GM21447 (cell line): ENCODE results near the gene EHD4.

ENCODE experiments used
- ATAC-seq: cut with Tn5 transposase; IDR thresholded peaks from one replicate; pipeline ENCODE4 v1.9.1; 2021; ENCODE audit not compliant: unreplicated experiment

EHD4 gene

DNA sequence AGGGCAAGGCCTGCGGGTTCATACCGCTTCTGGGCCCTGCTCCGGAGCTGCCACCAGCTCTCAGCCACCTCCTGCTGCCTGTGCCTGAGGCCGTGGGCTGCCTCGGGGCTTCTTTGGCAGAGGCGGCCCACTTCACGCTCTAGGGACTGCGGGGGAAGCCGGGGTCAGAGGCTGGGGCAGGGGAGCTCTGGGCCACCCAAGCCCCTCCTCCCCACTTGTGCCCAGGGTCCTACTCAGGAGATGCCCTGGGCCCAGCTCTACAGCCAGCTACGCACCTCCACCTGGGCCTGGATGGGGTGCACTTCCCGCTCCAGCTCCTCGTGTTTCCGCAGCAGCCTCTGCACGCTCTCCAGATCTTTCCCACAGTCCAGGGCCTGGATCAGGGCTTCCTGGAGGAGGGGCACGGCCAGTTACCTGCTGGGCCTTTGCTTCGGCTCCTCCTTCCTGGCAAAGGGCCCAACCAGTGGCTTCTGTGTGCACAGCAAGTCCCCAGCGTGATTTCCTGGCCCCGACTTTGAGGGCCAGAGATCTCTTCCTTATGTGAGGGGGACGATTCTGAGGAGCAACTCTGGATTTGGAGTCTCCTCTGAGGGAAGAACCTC is 109.7 kb downstream of the EHD4 start:
- no peak for ATAC-seq

DNA sequence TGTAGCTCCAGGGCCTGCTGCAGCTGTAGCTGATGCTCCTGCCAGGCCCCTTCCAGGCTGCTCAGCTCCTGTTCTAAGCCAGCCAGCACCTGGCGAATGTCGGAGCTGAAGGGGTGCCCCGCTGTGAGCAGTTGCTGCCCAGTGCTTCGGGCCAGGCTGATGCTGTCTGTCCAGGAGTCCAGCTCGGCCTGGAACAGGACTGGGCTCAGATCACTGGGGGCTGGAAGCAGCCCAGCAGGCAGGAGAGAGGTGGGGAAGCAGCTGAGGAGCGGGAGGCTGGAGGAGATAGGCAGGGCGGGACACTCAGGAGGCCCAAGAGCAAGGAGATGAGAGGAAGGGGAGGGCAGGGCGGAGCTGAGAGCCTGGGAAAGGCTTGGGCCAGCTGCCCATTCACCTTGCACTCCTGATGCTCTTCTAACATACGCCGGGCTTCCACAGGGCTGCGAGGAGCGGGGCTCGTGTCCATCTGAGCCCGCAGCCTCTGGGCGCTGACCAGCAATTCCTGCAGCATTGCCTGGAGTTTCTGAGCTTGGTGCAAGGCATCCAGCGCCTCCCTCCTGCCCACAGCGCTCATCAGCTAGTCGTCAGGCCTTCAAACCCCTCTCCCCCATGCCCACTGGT is 110.5 kb downstream of the EHD4 start:
- ATAC-seq, result no peak

DNA sequence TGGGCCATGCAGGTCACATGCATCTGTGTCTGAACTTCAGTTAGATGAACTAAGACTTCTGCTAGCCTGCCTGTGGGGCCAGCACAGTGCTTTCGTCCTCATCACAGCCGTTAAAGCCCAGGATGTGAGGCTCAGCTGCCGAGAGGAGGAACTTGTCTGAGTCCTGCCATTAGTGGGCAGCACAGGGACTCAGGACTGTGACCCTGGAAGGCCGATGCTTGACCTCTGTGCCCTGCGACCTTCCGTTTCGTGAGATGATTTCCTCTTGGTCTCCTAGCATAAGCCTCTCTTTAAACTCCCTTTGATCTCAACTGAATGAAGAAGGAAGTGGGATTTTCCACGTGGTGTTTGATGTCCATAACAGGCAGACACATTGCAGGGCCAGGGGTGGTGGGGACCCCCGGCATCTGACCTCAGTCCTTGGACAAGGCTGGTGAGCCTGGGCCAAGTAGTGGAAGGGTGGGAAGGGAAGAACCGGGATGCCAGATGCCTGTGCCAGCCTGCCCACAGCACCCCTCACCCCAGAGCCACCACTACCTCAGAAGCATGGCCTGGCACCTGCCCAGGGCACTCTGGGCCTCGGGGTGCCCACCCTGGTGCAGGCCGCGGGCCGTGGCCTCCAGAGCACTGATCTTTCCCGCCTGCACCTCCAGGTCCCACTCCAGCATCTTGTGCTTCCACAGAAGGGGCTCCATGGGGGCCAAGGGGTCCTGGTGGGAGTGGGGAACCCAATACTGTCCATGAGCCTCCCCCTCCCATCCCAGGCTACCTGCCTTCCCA is 112.1 kb downstream of the EHD4 start:
- no peak for ATAC-seq

DNA sequence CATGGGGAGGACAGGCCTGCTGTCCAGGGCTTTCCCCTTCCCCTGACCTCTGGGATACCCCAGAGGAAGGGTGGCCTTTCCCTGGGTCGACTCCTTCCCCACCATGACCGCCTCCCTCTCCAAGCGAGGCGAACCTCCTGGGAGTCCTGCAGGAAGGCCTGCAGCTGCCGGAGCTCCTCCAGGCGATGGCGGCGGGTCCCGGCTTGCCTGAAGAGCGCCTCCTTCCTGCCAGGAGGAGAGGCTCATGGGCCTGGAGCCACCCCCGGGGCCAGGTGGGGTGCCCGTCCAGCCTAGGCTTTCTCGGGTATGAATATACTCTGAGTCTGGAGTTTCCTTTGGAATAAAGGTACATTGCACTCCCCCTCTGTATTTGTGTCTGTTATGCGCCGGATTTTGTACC is 113.6 kb downstream of the EHD4 start:
- ATAC-seq, result no peak

DNA sequence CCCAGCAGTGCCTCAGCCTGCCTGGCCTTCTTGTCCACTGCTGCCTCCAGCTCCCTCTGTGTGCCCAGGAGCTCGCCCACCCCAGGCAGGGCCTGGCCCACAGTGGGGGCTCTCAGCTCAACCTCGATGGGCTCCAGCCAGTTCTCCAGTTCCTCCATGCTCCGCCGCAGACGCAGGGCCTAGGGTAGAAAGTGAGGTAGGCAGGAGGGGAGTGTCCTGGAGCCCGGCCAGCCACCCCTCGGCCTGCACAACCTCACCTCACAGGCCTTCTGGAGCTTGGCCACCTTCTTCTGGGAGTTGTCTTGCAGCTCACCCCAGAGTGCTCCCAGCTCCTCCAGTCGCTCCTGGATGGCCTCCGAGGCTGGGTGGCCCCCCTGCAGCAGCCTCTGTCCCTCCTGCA is 115.0 kb downstream of the EHD4 start:
- ATAC-seq, result no peak

DNA sequence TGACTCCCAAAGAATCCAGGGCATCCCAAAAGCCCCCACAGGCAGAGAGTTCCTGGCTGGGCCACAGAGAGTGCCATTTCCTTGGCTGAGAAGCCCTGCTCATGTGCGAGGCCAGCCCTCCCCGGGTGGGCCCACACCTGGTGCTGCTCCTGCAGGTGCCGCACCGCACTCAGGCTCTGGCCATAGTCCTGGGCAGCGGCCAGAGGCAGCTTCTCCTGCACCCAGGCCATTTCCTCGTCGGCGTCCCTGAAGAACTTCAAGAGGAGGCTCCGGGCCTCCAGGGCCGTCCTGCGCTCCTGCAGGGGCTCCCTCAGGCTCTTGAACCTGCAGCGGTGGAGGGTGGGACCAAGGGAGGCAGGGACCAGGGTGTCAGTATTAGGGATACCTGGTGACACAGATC is 115.6 kb downstream of the EHD4 start:
- ATAC-seq, result no peak

DNA sequence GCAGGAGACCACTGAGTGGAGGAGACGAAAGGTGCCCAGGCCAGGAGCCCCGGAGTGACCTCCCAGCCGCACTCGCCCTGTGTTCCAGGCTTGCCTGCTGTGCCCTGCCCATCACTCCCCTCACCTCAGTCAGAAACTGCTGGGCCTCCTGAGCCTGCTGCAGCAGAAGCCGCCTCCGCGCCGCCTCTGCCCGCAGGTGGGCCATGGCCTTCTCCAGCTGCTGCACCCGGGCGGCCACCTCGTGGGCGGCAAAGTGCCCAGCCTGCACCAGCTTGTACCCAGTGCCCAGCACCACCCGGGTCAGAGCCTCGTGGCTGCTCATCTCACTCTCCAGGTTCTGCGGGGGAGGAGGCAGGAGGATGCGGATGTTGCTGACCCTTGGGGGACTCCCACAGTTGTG is 116.1 kb downstream of the EHD4 start:
- ATAC-seq, result no peak

DNA sequence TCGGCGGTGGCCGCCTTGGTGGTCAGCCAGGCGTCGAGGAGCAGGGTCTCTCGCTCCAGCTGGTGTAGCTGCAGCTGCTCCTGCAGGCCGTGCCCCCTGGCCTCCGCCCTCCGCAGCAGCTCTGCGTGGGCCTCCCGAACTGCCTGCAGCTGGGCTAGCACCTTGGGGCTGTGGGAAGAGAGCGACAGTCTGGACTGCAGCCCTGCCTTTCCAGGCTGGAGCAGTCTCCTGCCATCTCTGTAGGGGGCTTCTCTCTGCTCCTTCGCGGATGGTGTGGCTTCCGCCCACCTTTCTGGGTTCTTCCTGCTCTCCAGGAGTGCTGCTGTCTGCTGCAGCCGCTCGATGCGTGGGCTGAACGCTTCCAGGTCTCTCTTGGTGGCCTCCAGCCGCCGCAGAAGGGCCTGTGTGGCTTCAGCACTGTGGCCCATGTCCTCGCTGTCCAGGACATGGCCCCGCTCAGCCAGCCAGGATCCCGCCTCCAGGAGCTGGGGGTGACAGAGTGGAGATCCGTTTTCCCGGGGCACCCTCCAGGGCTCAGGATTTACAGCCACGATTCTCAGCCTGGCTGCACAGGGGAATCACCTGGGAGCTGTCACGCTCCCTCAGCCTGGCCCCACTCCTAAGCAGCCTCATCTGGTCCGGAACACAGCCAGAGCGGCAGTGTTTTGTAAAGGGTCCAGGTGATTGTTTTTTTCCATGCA is 116.9 kb downstream of the EHD4 start:
- ATAC-seq, result no peak

DNA sequence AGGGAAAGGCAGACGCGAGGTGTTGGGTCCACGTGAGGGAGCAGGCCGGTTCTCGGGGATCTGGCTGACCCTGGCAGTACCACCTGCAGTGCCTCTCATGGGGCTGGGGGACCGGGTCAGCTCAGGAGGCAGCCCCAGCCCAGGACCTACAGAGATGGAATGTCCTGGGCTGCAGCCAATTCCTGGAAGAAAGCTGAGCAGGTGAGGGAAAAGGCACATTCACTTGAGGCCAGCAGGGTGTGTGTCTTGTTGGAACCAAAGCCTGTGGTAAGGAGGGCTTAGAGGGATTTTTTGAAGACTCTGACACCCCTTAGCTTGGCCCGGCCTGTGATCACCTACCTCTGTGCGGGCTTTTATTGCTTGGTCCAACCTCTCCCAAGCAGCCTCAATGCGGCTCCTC is 117.9 kb downstream of the EHD4 start:
- ATAC-seq, result no peak

DNA sequence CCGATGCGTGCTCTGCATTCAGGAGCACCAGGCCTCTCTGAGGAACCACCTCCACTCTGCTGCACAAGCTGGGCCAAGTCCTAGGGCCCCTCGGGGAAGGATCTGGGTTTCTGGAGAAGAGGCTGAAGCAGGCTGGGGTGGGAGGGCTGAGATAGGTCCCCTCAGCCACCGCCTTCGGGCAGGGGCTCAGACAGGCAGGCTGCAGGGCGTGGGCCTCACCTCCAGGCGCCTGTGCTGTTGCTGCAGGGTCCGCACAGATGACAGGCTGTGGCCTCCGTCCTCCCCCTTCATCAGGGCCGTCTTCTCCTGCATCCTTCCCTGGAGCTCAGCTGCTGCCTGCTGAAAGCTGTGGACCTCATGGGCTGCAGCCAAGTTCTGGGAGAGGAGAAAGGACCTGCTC is 118.5 kb downstream of the EHD4 start:
- no peak for ATAC-seq

DNA sequence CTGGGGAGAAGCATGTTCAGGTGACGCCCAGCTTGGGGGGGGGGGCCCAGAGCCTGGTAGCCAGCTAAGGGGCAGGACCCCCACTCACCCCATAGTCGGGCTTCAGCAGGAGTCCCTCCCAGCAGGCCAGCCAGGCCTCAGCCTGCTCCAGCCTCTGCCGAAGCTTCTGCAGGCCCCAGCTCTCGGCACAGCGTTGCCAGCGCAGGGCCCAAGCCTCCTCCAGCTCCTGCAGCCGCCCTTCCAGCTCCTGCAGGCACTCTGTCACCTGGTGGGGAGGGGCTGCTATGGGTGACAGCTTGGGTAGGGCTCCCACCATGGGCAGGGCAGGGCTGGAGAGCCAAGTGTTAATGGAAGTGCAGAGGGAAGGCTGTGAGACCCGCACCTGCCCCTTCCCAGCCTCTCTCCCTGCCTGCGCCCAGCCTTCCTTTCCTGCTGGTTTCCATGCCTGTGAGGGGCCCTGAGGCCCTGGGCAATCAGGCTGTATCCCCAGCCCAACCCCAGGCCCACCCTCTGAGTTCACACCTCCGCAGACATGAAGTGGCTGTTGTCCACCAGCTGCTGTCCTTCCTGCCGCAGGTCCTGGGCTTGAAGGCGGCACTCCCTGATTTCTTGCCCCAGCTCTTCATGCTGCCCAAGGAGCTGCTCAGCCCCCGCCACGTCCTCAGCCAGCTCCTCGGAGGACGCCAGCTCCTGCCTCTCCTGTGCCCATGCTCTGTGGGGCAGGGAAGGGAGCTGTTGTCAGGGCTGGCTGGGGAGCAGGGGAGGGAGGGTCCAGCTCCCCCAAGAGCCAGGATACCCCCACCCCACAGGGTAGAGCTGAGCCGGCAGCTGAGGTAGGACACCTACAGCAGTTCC is 119.4 kb downstream of the EHD4 start:
- no peak for ATAC-seq

DNA sequence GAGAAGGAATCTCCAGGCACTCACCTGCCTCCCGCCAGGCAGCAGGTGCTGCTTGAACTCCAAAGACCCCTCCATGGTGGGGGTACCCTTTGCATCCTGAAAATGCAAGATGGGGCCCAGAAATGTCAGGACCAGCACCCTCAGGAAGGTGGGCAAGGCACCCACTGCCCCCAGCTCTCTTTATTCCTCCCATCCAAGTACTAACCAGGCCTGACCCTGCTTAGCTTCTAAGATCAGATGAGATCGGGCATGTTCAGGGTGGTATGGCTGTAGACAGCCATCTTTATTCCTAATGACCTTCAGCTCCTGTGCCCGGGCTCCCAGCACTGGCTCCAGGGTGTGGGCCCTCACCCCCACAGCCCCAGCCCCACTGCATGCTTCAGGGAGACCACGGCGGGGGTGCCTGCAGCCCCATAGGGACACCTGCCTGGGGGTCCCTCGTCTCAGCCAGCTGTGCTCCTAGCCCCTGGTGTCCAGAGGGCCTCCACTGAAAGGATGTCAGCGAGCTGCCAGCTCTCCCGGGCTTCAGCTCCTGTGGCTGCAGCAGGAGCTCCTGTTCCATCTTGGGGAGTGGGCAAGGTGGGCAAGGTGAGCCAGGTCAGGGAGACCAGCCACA is 120.5 kb downstream of the EHD4 start:
- no peak for ATAC-seq

DNA sequence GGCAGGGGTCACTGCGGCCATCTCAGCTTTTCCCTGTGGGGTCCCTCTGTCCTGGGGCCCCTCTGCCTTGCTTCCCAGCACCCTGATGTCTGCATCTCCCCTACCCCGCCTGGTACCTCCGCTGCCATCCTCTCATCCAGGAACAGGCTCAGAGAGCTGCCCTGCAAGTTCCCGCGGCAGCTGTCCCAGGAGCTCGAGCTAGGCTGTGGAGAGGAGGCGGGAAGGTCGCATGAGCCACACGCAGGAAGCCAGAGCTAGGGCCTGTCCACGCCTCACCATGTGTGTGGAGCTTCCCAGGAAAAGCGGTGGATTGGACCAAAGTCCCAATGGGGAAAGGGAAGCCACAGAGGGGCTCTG is 121.2 kb downstream of the EHD4 start:
- no peak for ATAC-seq

DNA sequence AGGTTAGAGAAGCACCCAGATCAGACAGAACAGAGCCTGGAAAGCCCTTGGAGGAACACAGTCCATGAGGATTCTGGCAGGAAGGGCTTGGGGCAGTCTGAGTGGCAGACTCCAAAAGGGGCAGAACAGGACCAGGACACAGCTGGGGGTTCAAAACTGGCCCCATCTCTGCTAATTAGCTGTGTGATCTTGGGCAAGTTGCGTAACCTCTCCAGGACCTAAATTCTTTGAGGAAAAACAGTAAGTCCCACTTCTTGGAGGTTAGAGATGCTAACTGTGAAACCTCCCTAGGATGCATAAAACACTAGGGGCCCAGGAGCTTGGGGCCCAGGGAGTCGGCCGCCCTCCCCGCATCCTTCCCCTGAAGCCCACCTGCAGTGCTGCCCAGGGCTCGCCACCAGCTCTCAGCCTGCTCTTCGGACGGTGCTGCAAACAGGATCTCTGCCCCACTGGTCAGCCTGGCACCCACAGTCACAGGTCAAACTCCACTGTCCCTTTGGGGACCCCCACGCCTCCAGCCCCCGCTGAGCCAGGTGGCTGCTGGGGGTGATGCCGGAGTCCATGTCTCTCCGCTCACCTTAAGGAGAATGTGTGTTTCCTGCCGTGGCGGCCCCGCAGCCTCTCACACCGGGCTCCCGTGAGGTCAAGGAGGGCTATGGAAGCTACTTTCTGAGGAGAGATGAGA is 121.7 kb downstream of the EHD4 start:
- ATAC-seq, result no peak

DNA sequence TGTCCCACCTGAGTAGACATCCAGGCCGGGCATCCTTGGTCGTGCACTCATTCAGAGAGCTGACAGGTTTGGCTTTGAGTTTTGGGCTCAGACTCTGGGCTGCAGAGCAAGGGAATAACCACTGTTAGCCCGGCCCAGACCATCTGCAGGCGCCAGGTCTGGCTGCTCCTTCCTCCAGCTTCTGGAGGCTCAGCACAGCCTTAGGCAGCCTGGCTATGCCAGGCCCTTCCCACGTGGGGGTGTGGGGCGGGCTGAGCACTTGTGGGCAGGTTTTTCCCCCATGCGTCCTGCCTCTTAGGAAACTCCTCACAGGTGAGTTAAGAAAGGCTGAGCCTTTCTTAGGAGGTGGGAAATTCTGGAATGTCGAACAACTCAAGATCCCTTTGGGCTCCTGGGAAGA is 122.5 kb downstream of the EHD4 start:
- ATAC-seq, result no peak

DNA sequence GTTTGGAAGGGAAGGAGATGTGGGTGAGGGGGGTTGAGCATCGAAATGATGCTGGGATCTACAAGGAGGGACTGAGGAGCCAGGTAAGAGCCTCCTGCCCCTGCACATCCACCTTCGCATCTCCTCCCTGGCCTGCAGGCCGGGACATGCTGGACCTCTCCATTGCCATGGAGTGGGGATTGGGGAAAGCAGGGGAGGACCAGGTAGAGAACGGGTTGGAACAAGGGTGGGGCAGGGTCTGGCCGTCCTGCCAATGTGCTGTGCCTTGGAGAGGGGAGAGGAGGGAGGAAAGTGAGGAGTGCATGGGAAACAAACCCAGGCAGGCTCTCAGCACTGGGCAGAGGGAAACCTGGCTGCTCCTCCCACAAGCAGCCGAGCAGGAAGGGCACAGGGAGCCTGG is 123.2 kb downstream of the EHD4 start:
- no peak for ATAC-seq

DNA sequence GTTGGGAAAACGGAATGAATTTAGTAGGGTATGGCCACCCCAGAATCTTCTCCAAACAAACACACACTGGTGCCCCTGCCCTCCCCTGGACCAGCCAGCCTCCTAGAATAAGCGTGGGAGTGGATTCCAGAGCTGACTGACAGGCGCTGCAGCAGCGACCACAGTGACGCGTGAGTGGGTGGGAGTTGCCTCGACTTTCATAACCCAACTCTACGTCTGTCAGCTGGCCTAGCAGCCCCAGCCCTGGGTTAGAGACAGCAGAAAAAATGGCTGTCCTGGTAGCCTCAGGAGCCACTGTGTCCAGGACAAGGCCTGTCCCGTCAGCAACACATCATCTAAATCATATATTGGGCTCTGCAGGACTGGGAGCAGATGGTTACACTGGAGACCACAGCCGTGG is 123.7 kb downstream of the EHD4 start:
- ATAC-seq, result no peak

DNA sequence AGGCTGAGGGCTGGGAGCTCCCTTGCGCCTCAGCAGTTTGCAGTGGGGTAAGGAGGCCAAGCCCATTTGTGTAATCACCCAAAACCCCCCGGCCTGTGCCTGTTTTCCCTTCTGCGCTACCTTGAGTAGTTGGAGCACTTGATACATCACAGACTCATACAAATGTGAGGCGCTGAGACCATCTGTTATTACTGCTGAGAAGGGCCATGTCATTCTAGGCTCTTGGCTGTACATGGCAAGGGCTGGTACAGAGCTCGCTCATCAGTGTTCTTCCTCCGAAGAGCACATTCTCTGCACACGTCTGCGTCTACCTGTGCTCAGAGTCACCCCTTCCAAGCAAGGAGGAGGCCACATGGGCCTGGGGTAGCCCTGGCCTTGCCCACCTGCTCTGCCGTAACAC is 124.4 kb downstream of the EHD4 start:
- ATAC-seq, result no peak

DNA sequence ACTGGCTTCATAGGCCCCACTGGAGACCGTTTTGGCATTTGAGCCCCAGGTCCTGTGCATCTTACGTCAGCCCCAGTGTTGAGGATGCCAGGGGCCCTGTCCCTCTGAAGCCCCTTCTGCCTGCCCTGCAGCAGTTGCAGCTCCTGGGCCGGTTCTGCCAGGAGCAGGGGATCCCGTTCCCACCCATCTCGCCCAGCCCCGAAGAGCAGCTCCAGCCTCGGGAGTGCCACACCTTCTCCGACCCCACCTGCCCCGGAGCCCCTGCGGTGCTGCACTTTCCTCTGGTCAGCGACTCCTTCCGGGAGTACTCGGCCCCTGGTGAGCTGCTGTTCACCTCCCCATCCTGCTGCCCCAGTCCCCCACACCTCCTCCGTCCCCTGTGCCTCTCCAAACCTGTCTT is 125.2 kb downstream of the EHD4 start:
- ATAC-seq, result no peak
